HL-60 (cell line): ENCODE results near the gene BRINP3.

Source experiments
- DNase-seq, 2 experiments: peaks; one replicate each; pipeline ENCODE4 v3.0.0-alpha.2; 2010 to 2020; ENCODE audit warnings: low read depth in 1 of 2, low spot score in 1 of 2
- H3K27ac ChIP-seq: fragments of 250-450 bp; sonication (Bioruptor Pico); replicated peaks from 2 replicates; pipeline ENCODE4 v1.5.1; 2020; ENCODE audit warnings: mild to moderate bottlenecking, moderate library complexity
- H3K27me3 ChIP-seq: fragments of 250-450 bp; sonication (Bioruptor Pico); 2 replicates; pipeline ENCODE4 v1.5.1; 2021; ENCODE audit warnings: mild to moderate bottlenecking, moderate library complexity; ENCODE audit not compliant: insufficient read depth, poor library complexity, severe bottlenecking
- H3K4me3 ChIP-seq: replicated peaks from 2 replicates; pipeline ENCODE4 v1.5.1; 2011; ENCODE audit warnings: mild to moderate bottlenecking, control low read depth, low read length; ENCODE audit not compliant: insufficient read depth
- CTCF ChIP-seq: IDR thresholded peaks from one replicate; pipeline ENCODE4 v1.5.1; 2011; ENCODE audit warnings: low read length, control low read depth, inconsistent platforms; ENCODE audit not compliant: insufficient read depth
- GABPA ChIP-seq: IDR thresholded peaks from 2 replicates; pipeline ENCODE4 v1.6.1; 2012; ENCODE audit warnings: low read depth
- POLR2AphosphoS5 ChIP-seq: IDR thresholded peaks from 2 replicates; pipeline ENCODE4 v1.6.1; 2012; ENCODE audit warnings: low read depth
- SPI1 ChIP-seq: IDR thresholded peaks from 2 replicates; pipeline ENCODE4 v1.6.1; 2012; ENCODE audit warnings: low read depth, mild to moderate bottlenecking, borderline replicate concordance
- TF ChIP-seq, protein P1 (sequence below): IDR thresholded peaks from 2 replicates; pipeline ENCODE4 v1.6.1; 2012; ENCODE audit warnings: low read depth; ENCODE audit not compliant: insufficient replicate concordance

Gene BRINP3

GRCh38 chr1:190478149-190479049 lies 735 bp upstream of the BRINP3 start:
- H3K4me3 ChIP-seq: no peak overlapping the region
- H3K27ac ChIP-seq: no peak overlapping the region
- H3K27me3 ChIP-seq: peaks cover 11% of the 10 kb centered on the region
- TF ChIP-seq GABPA: no peak
- no peak for TF ChIP-seq CTCF
- no peak for TF ChIP-seq POLR2AphosphoS5
- TF ChIP-seq, protein P1, sequence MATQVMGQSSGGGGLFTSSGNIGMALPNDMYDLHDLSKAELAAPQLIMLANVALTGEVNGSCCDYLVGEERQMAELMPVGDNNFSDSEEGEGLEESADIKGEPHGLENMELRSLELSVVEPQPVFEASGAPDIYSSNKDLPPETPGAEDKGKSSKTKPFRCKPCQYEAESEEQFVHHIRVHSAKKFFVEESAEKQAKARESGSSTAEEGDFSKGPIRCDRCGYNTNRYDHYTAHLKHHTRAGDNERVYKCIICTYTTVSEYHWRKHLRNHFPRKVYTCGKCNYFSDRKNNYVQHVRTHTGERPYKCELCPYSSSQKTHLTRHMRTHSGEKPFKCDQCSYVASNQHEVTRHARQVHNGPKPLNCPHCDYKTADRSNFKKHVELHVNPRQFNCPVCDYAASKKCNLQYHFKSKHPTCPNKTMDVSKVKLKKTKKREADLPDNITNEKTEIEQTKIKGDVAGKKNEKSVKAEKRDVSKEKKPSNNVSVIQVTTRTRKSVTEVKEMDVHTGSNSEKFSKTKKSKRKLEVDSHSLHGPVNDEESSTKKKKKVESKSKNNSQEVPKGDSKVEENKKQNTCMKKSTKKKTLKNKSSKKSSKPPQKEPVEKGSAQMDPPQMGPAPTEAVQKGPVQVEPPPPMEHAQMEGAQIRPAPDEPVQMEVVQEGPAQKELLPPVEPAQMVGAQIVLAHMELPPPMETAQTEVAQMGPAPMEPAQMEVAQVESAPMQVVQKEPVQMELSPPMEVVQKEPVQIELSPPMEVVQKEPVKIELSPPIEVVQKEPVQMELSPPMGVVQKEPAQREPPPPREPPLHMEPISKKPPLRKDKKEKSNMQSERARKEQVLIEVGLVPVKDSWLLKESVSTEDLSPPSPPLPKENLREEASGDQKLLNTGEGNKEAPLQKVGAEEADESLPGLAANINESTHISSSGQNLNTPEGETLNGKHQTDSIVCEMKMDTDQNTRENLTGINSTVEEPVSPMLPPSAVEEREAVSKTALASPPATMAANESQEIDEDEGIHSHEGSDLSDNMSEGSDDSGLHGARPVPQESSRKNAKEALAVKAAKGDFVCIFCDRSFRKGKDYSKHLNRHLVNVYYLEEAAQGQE: no peak
- no peak for TF ChIP-seq SPI1
- no peak for DNase-seq

DNA sequence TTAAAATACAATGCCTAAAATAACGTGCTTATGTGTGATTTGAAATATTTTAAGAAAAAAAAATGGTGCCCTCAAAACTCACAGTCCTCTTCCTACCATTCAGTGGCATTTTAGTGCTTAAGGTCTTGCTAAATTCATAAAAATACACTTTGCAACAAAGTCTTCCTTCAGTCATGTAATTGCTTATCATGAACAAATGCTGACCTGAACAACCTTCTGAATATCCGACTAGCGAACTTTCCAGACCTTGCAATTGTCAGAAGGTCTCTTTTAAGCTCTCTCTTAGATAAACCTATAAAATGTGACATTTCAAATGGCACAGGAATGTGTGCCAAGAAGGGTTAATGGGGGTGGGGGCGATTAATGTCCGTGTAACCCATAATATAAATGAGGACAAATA lies 858 bp downstream of the BRINP3 start:
- Histone ChIP-seq H3K27ac (no peak overlapping the region), H3K27me3 (peaks cover 11% of the 10 kb centered on the region), H3K4me3 (no peak overlapping the region)
- TF ChIP-seq POLR2AphosphoS5 (no peak), GABPA (no peak), SPI1 (no peak), CTCF (no peak)
- TF ChIP-seq, protein P1: no peak
- DNase-seq: no peak

- DNase-seq: no peak
- TF ChIP-seq, protein P1: no peak
- TF ChIP-seq POLR2AphosphoS5: no peak
- TF ChIP-seq CTCF: no peak
- no peak for TF ChIP-seq SPI1
- no peak for TF ChIP-seq GABPA
- Histone ChIP-seq H3K27ac (no peak overlapping the region), H3K4me3 (no peak overlapping the region), H3K27me3 (peaks cover 11% of the 10 kb centered on the region)
Measured at GRCh38 chr1:190476321-190476720, 1.3 kb downstream of the BRINP3 start.
